ENCODE measurements around the gene ATR.
"Not testable (repeated sequence)": the region's sequence is repeated elsewhere in the genome, so short reads cannot be mapped to it uniquely, and the experiment has no call there.

Gene ATR

GRCh38 chr3:142576792-142577191, 1.7 kb downstream of the ATR start:
- DNase-seq (ENCODE audit: low read depth) = no peak
- no peak for TF ChIP-seq CTCF (IDR thresholded peaks at IDR 0.05; ENCODE audit: insufficient read depth, low read depth, low read length, missing control alignments)
- H3K4me3 ChIP-seq (ENCODE audit: low read length) = no peak overlapping the region

DNA sequence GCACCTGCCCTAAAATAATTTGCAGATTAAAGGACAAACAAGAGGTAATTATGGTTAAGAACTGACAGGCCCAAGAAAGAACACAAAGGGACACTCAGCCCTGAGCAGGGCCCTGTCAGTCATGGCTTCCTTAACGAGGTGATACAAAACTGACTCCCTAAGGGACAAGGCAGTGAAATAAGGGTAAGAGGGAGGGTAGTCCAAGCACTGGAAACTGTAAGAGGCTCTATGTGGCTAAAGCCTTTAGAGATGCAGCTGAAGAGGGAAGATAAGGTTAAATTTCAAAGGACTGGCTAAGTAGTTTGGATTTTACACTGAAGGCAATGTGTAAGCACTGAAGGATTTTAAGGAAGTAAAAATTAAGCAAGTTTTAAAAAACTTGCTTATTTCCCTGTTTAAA, 3.9 kb downstream of the ATR start:
- no peak for TF ChIP-seq CTCF (IDR thresholded peaks at IDR 0.05; ENCODE audit: insufficient read depth, low read depth, low read length, missing control alignments)
- no peak overlapping the region for H3K4me3 ChIP-seq (ENCODE audit: low read length)
- no peak for DNase-seq (ENCODE audit: low read depth)

GRCh38 chr3:142574223-142574622, 4.3 kb downstream of the ATR start:
- DNase-seq (ENCODE audit: low read depth); H3K4me3 ChIP-seq (ENCODE audit: low read length): not testable (repeated sequence)

DNA sequence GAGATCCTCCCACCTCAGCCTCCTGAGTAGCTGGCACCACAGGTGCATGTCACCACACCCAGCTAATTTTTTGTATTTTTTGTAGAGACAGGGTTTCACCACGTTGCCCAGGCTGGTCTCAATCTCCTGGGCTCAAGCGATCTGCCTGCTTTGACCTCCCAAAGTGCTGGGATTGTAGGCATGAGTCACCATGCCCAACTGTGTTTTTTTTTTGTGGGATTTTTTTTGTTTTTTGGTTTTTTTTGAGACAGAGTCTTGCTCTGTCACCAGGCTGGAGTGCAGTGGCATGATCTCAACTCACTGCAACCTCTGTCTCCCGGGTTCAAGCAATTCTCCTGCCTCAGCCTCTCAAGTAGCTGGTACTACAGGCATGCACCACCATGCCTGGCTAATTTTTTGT, 9.1 kb downstream of the ATR start:
- DNase-seq (ENCODE audit: low read depth) = not testable (repeated sequence)

DNA sequence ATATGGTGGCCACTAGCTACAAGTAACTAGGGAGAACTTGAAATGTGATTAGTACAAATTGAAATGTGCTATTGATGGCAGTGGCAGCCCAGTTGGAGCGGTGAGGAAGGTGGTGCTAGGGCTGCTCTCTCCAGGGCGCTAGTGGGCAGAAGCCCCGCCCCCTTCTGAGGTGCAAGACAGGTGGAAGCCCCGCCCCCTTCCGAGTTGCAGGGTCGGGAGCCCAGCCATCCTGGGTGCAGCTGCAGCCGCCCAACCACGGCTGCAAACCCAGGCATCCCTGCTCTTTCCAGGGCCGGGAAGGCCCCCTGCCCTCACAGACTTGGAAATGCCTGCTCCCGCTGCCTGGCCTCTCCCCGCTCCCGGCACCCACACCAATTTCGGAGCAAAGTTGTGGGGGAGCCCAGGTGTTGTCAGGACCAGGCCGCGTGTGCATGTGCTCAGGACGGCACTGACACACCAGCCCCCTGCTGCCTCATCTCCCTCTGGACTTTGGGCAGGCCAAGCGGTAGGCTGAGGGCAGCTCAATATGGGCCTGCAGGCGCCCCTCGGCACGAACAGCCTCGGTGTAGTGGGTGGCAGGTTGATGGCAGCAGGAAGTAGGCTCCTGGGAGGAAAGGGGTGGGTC, 10.0 kb downstream of the ATR start:
- no peak overlapping the region for H3K4me3 ChIP-seq (ENCODE audit: low read length)
- no peak for DNase-seq (ENCODE audit: low read depth)
- no peak for TF ChIP-seq CTCF (IDR thresholded peaks at IDR 0.05; ENCODE audit: insufficient read depth, low read depth, low read length, missing control alignments)

More for the DNA sequence above, 9.1 kb downstream of the ATR start:
- not testable (repeated sequence) for H3K4me3 ChIP-seq (ENCODE audit: low read length)

- no peak for DNase-seq (ENCODE audit: low read depth)
- no peak overlapping the region for H3K4me3 ChIP-seq (ENCODE audit: low read length)
- no peak for TF ChIP-seq CTCF (IDR thresholded peaks at IDR 0.05; ENCODE audit: insufficient read depth, low read depth, low read length, missing control alignments)
Measured at GRCh38 chr3:142566096-142566495, 12.4 kb downstream of the ATR start.

- TF ChIP-seq CTCF (IDR thresholded peaks at IDR 0.05; ENCODE audit: insufficient read depth, low read depth, low read length, missing control alignments) = no peak
- no peak for DNase-seq (ENCODE audit: low read depth)
- no peak overlapping the region for H3K4me3 ChIP-seq (ENCODE audit: low read length)
Measured at GRCh38 chr3:142563496-142563997, 15.0 kb downstream of the ATR start.

GRCh38 chr3:142560118-142560517, 18.4 kb downstream of the ATR start:
- no peak overlapping the region for H3K4me3 ChIP-seq (ENCODE audit: low read length)
- no peak for TF ChIP-seq CTCF (IDR thresholded peaks at IDR 0.05; ENCODE audit: insufficient read depth, low read depth, low read length, missing control alignments)
- no peak for DNase-seq (ENCODE audit: low read depth)
